Activated B cell treated with CpG ODN at 0.5 μM for 24 hours (primary cell): ENCODE data around the gene CFP. TPM values are rescaled to one million over a fixed set of nuclear protein-coding genes. Genes with fewer than 3 reads are reported as not detected.
"Not testable (repeated sequence)": the region's sequence is repeated elsewhere in the genome, so short reads cannot be mapped to it uniquely, and the experiment has no call there.

Experiments
- ATAC-seq: fragments of 200-7000 bp; cut with Tn5 transposase; one replicate; pipeline ENCODE4 v1.10.0; 2021; ENCODE audit warnings: low read depth, mild to moderate bottlenecking, moderate library complexity
- CTCF ChIA-PET: fragments of 350-600 bp; sonication (Branson Sonifier 250); formaldehyde crosslinking; loops from one replicate; lab custom pipeline; 2021; ENCODE audit warnings: antibody characterized with exemption; lab: Charles Lee
- POLR2A ChIA-PET: fragments of 350-600 bp; sonication (Branson Sonifier 250); formaldehyde crosslinking; loops from one replicate; lab custom pipeline; 2021; ENCODE audit warnings: antibody characterized with exemption; lab: Charles Lee
- DNase-seq: peaks from one replicate; pipeline ENCODE4 v3.0.0; 2022
- H3K27ac Mint-ChIP-seq: one replicate; pipeline ENCODE4 v1.8.0; 2020; ENCODE audit warnings: mixed read lengths
- H3K27me3 Mint-ChIP-seq: one replicate; pipeline ENCODE4 v1.8.0; 2021; ENCODE audit warnings: mixed read lengths
- H3K36me3 Mint-ChIP-seq: one replicate; pipeline ENCODE4 v1.8.0; 2021; ENCODE audit warnings: low read depth, mixed read lengths
- H3K4me1 Mint-ChIP-seq: one replicate; pipeline ENCODE4 v1.8.0; 2021; ENCODE audit warnings: mixed read lengths
- H3K4me3 Mint-ChIP-seq: one replicate; pipeline ENCODE4 v1.8.0; 2020; ENCODE audit warnings: mild to moderate bottlenecking, mixed read lengths
- H3K9me3 Mint-ChIP-seq: one replicate; pipeline ENCODE4 v1.8.0; 2020; ENCODE audit warnings: mixed read lengths
- CTCF ChIP-seq: fragments of 200-600 bp; IDR thresholded peaks from one replicate; pipeline ENCODE4 v1.8.0; 2022; ENCODE audit warnings: antibody characterized with exemption, mild to moderate bottlenecking
- intact Hi-C: fragments of 100-400 bp; cut with micrococcal nuclease; formaldehyde crosslinking; loops from one replicate; pipeline ENCODE4 v1.15.1; 2024
- total RNA-seq: library from RNA; stranded (reverse); gene quantifications from 2 replicates; pipeline ENCODE4 v1.2.3, GENCODE V29; 2022

Gene CFP
- total RNA-seq: 0.42 and 0.91 TPM in 2 replicates

- no peak for TF ChIP-seq CTCF
- Mint-ChIP-seq H3K9me3 (no peaks in the 10 kb centered on the region), H3K4me3 (peak within 1 kb of the TSS; percentile 20), H3K4me1 (peaks cover 22% of the 10 kb centered on the region), H3K36me3 (no peaks in the 10 kb centered on the region), H3K27ac (no peak within 1 kb of the TSS), H3K27me3 (peaks cover 3% of the 10 kb centered on the region)
- ChIA-PET CTCF (no interaction called here), POLR2A (no interaction called here)
- DNase-seq: no peak
- intact Hi-C loops: no loop called here
- no peak for ATAC-seq
These were observed at the start of gene CFP for GRCh38 chrX:47629419-47630200. TSS of gene CFP (minus strand) at chrX:47629930. CDS start at chrX:47629844, 86 bp downstream.

GRCh38 chrX:47675959-47676859, 46.5 kb upstream of the CFP start:
- H3K9me3 Mint-ChIP-seq, CTCF ChIA-PET, H3K4me3 Mint-ChIP-seq, H3K36me3 Mint-ChIP-seq, H3K27ac Mint-ChIP-seq, POLR2A ChIA-PET, ATAC-seq, H3K4me1 Mint-ChIP-seq, intact Hi-C loops, DNase-seq, H3K27me3 Mint-ChIP-seq: not testable (repeated sequence)

- H3K27me3 Mint-ChIP-seq: peaks cover 3% of the 10 kb centered on the region
- no peak for TF ChIP-seq CTCF
- ATAC-seq: no peak
- CTCF ChIA-PET: no interaction called here
- DNase-seq: no peak
- POLR2A ChIA-PET: no interaction called here
- no peaks in the 10 kb centered on the region for H3K36me3 Mint-ChIP-seq
- intact Hi-C loops: no loop called here
- H3K4me3 Mint-ChIP-seq: no peak overlapping the region
- H3K9me3 Mint-ChIP-seq: no peaks in the 10 kb centered on the region
- no peaks in the 10 kb centered on the region for H3K4me1 Mint-ChIP-seq
- no peak overlapping the region for H3K27ac Mint-ChIP-seq
These were observed 45.0 kb upstream of the CFP start for GRCh38 chrX:47674776-47675175.

GRCh38 chrX:47665797-47666196, 36.1 kb upstream of the CFP start:
- POLR2A ChIA-PET, H3K36me3 Mint-ChIP-seq, CTCF ChIA-PET, H3K4me1 Mint-ChIP-seq, DNase-seq, H3K27ac Mint-ChIP-seq, H3K27me3 Mint-ChIP-seq, H3K9me3 Mint-ChIP-seq, intact Hi-C loops, ATAC-seq, H3K4me3 Mint-ChIP-seq: not testable (repeated sequence)

- DNase-seq (no peak), ATAC-seq (no peak)
- Mint-ChIP-seq H3K9me3 (no peaks in the 10 kb centered on the region), H3K27me3 (no peaks in the 10 kb centered on the region), H3K36me3 (no peaks in the 10 kb centered on the region), H3K4me1 (peaks cover 3% of the 10 kb centered on the region), H3K4me3 (no peak overlapping the region), H3K27ac (no peak overlapping the region)
- TF ChIP-seq CTCF: no peak
- CTCF ChIA-PET: no interaction called here
- POLR2A ChIA-PET: no interaction called here
- intact Hi-C loops: no loop called here
These were observed 35.0 kb upstream of the CFP start for GRCh38 chrX:47664737-47665136.

GRCh38 chrX:47662144-47662657, 32.5 kb upstream of the CFP start:
- intact Hi-C loops: no loop called here
- no peak for ATAC-seq
- H3K4me1 Mint-ChIP-seq: peaks cover 15% of the 10 kb centered on the region
- no peaks in the 10 kb centered on the region for H3K9me3 Mint-ChIP-seq
- H3K27me3 Mint-ChIP-seq: no peaks in the 10 kb centered on the region
- no peak for TF ChIP-seq CTCF
- ChIA-PET CTCF (no interaction called here), POLR2A (no interaction called here)
- no peak overlapping the region for H3K27ac Mint-ChIP-seq
- DNase-seq: no peak
- H3K36me3 Mint-ChIP-seq: peaks cover 11% of the 10 kb centered on the region
- H3K4me3 Mint-ChIP-seq: no peak overlapping the region
